ENCODE results near the gene ATP9B.

The ATP9B gene, protein sequence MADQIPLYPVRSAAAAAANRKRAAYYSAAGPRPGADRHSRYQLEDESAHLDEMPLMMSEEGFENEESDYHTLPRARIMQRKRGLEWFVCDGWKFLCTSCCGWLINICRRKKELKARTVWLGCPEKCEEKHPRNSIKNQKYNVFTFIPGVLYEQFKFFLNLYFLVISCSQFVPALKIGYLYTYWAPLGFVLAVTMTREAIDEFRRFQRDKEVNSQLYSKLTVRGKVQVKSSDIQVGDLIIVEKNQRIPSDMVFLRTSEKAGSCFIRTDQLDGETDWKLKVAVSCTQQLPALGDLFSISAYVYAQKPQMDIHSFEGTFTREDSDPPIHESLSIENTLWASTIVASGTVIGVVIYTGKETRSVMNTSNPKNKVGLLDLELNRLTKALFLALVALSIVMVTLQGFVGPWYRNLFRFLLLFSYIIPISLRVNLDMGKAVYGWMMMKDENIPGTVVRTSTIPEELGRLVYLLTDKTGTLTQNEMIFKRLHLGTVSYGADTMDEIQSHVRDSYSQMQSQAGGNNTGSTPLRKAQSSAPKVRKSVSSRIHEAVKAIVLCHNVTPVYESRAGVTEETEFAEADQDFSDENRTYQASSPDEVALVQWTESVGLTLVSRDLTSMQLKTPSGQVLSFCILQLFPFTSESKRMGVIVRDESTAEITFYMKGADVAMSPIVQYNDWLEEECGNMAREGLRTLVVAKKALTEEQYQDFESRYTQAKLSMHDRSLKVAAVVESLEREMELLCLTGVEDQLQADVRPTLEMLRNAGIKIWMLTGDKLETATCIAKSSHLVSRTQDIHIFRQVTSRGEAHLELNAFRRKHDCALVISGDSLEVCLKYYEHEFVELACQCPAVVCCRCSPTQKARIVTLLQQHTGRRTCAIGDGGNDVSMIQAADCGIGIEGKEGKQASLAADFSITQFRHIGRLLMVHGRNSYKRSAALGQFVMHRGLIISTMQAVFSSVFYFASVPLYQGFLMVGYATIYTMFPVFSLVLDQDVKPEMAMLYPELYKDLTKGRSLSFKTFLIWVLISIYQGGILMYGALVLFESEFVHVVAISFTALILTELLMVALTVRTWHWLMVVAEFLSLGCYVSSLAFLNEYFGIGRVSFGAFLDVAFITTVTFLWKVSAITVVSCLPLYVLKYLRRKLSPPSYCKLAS

GRCh38 chr18:79068937-79069716 lies at the start of gene ATP9B:
Gene ATP9B, plus strand, starts transcription at chr18:79069394. Its CDS starts 17 bp downstream, at chr18:79069411.
- peak; percentile 91 for DNase-seq

GRCh38 chr18:79019881-79020280 lies 49.3 kb upstream of the ATP9B start:
- no peak for DNase-seq

DNA sequence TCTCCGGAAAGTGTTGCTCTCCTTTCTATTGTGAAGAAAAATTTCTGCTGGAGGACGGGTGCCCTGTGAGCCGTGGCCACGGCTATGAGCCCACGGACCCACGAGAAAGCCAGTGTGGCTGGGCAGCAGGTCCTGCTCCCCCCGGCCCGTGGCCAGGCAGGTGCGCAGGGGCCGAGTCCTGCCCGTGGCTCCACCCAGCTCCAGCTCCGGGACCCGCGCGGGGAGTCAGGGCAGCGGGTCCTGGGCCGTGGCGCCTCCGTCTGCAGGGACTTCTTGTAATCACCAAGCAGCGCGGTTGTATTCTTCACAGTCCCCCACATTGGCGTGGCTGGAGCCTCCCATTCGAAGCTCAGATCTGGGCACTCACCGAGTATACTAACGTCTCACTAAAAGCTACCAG lies 46.6 kb upstream of the ATP9B start:
- DNase-seq = no peak

- DNase-seq = no peak
These were observed 42.7 kb upstream of the ATP9B start for GRCh38 chr18:79026491-79026890.

DNA sequence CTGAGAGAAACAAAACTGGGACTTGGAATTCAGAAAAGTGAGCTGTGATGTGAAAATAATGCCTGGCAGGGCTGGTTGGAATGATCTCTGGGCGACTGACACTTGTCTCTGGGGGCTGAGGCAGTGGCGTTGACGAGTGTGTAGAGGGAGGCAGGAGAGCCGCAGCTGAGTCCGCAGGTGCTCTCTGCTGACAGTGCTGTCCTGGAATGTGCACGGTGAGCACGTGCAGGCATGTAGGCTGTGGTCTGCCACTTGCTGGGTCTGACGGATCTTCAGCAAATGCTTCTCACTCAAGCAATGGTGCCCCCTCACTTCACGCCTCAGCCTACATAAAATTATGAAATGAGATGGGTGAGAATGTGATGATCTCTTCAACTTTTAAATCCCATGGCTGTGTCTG lies 38.5 kb upstream of the ATP9B start:
- no peak for DNase-seq

- DNase-seq = no peak
These were observed 26.9 kb upstream of the ATP9B start for GRCh38 chr18:79042276-79042675.

- no peak for DNase-seq
These were observed 25.9 kb upstream of the ATP9B start for GRCh38 chr18:79043288-79043687.

GRCh38 chr18:79046522-79046921 lies 22.7 kb upstream of the ATP9B start:
- DNase-seq = no peak

DNA sequence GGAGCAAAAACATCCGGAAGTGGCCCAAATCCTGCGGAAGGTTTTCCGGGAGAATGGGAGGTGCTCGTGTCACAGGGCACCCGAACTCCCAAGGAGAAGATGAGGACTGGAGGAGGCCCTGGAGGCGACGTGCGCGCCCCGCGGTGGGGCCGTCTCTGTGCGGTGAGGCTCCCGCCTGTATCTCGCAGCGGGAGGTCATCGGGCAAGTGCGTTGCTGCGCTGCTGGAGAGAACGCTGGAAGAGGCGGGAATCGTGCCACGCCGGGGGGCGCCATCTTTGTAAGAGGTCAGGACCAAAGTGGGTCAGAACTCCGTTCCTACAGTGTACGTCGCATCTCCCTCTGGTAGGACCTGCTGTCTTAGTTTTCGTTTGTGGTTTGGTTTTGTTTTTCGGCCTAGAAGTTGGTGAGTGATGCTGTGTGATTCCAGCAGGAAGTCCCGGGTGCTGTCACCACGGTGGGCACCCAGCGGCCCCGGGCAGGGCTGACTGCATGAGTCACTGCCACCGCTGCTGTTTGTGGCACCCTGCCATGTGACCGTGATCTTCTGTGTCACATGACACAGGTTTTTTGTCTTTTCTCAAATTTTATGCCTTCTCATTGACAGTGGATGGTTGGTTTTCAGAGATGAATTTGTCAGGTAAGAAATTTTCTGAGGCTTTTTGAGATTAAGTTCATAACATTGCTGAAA lies 21.5 kb upstream of the ATP9B start:
- DNase-seq = peak; percentile 7

GRCh38 chr18:79048245-79048632 lies 21.0 kb upstream of the ATP9B start:
- no peak for DNase-seq

DNA sequence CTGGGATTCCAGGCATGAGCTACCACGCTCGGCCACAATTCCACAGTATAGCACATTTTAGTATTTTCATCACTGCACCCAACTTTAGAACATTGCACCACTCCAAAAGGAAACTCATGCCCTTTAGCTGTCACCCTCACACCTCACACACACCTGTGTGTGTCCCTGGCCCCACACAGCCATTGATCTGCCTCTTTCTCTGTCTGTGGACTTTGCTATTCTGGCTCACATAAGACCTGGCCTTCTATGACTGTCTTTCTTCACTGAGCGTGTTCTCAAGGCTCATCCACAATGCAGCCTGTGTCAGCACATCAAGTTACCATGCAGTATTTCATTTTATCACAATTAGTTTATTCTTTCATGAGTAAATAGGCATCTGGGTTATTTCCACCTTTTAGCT lies 19.7 kb upstream of the ATP9B start:
- DNase-seq = no peak

- DNase-seq = no peak
These were observed 19.2 kb upstream of the ATP9B start for GRCh38 chr18:79050005-79050404.

DNA sequence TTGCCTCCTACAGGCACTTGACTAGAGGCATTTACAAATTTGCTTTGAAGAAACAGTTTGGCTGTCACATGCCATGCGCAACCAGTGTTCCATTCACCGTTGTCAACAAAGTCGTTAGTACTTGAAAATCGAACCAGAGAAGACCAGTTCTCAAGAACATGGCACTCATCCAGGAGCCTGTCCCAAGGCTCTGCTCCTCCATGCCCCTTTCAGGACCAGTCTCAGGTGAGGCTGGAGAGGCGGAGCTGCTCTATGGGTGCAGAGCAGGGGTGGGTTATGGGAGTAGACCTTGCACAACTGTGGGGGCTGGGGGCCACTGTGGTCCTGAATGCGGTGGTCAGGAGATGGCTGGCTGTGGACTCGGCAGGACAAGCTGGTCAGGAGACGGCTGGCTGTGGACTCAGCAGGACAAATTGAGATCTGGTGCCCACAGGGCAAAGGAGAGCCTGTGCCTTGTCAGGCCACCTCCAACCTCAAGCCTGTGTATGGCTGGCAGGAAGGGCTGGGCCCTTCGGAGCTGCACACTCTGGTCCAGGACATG lies 12.3 kb upstream of the ATP9B start:
- DNase-seq = no peak

- no peak for DNase-seq
These were observed 11.2 kb upstream of the ATP9B start for GRCh38 chr18:79058007-79058406.

DNA sequence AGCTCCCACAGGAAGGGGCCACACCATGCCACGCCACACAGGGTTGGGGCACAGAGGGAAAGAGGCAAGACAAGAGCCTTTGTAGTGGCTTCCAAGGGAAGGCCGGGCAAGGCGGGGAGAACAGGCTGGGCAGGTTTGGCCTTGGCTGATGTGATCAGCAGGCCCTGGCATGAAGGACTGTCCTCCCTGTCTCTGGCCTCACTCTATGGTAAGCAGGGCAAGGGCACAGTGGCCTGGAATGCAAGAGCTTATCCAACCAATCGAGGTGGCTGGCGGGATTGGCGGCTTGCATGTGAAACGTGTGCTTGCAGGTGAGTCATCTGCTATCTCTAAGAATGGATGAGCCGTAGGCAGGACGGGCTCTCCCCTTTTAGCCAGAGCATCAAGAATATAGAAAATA lies 6.4 kb upstream of the ATP9B start:
- DNase-seq = no peak

DNA sequence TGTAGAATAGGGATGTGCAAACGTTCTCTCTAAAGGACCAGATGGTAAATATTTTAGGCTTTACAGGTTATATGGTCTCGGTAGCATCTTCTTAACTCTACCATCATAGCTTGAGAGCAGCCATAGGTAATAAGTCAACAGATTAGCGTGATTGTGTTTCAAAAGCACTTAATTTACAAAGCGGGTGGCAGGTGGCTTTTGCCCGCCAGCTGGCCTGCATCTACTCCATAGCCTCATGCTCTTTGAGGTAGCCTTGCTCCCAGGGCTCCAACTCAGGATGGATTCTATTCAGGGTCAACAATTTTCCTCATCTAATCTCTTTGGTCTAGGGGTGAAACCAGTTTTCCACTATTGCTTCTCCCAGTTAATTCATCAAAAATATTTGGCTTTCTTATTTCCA lies 5.0 kb upstream of the ATP9B start:
- no peak for DNase-seq

GRCh38 chr18:79065802-79066201 lies 3.4 kb upstream of the ATP9B start:
- DNase-seq = no peak

DNA sequence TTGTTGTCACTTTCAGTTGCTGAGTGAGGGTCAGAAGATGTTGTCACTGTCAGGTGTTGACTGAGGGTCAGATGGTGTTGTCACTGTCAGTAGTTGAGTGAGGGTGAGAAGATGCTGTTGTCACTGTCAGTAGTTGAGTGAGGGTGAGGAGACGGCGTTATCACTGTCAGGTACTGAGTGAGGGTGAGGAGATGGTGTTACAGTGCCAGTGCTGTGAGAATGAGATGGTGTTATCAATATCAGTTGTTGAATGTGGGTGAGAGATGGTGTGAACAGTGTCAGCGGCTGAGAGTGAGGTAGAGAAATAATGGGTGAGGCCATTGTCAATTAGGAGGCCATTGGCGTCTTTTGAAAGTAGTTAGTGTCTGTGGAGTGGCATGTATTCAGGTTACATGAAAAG lies 1.6 kb upstream of the ATP9B start:
- no peak for DNase-seq

DNA sequence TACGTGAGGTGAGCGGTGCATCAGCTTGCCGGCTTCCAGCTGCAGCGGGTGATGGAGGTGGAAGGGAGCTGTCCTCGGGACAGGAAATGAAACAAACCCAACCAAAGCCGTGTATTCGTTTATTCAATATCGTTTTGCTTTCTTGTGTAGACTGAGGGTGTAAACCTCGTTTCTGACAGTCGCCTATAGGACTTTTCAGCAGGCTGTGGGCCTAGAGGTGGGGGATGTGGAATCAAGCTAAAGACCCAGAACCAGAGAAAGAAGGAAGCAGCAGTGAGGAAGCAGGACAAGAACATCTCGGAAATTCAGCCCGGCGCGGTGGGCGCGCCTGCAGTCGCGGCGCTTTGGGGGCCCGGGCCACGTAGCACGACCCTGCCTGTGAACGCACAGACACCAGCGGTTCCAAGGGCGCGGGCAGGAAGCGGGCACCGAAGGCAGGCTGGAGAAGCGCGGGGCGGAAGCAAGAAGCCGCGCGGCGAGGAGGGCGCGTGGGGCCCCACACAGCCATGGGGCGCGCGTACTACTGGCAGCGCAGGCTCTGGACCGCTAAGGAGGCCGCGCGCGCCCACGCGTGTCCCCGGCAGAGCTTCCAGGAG lies 755 bp upstream of the ATP9B start:
- DNase-seq = no peak

DNA sequence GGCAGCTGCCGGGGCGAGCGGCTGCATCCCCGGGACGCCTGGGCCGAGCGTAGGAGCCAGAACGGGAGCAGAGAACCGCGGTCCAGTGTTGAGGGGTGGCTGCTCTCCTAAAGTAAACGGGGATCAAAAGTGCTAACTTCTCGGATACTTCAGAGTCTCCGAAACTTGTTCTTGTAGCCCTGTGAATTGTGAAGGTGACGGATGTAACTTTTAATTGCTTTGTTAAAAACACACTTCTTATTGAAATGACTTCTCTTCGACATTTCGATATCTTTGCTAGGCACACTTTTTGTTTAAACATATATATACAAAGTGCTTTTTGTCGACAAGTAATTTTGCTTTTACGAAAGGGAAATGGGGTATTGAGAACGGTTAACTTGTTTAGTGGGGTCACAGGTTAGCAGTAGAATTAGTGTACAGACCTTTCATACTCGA lies 540 bp downstream of the ATP9B start:
- DNase-seq = no peak

DNA sequence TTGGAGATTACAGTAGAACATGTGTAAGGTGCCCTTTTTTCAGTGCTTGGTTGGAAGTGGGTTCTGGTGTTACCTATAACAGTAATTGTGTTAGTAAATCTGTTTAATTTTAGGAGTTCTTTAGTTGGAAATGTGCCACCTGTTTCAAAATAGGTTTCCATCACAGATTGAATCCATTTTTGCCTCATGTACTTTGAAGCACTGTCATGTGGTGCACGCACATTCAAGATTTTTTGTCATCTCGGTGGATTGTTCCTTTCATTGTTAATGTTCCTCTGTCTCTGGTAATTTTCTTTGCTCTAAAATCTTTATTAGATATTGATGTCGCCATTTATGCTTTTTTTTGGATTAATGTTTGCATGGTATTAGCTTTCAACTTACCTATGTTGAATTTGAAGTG lies 1.3 kb downstream of the ATP9B start:
- no peak for DNase-seq

Measured in T1000 (cell line).